ENCODE results near the gene SCP2D1. TPM values are rescaled to one million over a fixed set of nuclear protein-coding genes. Genes with fewer than 3 reads are reported as not detected.

Gene SCP2D1
- total and polyA plus RNA-seq, 2 experiments from 2014 or later: not detected

GRCh38 chr20:18837718-18838117 lies 24.1 kb downstream of the SCP2D1 start (continued):
- TF ChIP-seq ZNF462 (CRISPR knock-in tag; IDR thresholded peaks at IDR 0.05) (no peak), ETS1 (IDR thresholded peaks at IDR 0.05) (no peak), EZH2phosphoT487 (IDR thresholded peaks at IDR 0.05; ENCODE audit: unreplicated experiment) (no peak), ZNF331 (CRISPR knock-in tag; IDR thresholded peaks at IDR 0.05; ENCODE audit: low read depth) (no peak), REST (IDR thresholded peaks at IDR 0.05; ENCODE audit: unreplicated experiment) (no peak), STAT1 (IDR thresholded peaks at IDR 0.05; ENCODE audit: unreplicated experiment) (no peak)

Data from GM23338 (cell line).